GM19099 (cell line): ENCODE measurements around the gene ST6GALNAC3.

ENCODE experiments used
- POLR2A ChIP-seq: IDR thresholded peaks from 3 replicates; pipeline ENCODE4 v1.6.1; 2011; ENCODE audit warnings: low read depth; ENCODE audit not compliant: insufficient read length; ENCODE audit errors: extremely low read depth

Gene ST6GALNAC3

GRCh38 chr1:76580206-76580605 lies 505.7 kb downstream of the ST6GALNAC3 start:
- no peak for TF ChIP-seq POLR2A

- no peak for TF ChIP-seq POLR2A
These were observed 507.2 kb downstream of the ST6GALNAC3 start for GRCh38 chr1:76581712-76582111.

DNA sequence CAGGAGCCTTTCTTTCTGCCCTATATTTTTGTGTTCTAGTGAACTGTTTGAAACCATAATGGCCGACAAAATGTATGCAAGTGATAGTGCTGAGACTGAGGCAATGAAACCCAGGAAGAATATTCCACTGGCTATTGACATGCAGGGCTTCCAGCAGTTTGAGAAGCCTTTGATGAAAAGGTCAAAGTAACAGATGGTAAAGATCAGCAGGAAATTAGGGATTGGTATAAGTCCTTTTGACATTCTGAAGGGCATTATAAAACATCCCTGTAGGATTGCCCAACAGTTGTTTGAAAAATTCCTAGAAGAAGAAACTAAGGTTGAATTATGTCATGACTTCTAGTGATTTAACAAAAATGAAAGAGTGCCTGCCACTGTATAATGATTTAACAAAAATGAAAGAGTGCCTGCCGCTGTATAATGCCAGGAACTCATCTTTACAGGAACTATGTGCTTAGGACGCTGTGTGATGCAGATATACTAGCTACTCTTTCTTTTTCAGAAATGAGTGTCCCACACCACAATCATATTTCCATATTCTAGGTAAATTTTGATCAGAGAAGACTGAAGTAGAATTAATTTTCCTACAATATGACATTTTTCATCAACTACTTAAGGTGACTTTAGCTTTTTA lies 508.8 kb downstream of the ST6GALNAC3 start:
- no peak for TF ChIP-seq POLR2A

GRCh38 chr1:76583875-76584477 lies 509.4 kb downstream of the ST6GALNAC3 start:
- no peak for TF ChIP-seq POLR2A

- no peak for TF ChIP-seq POLR2A
These were observed 511.6 kb downstream of the ST6GALNAC3 start for GRCh38 chr1:76585980-76586674.

DNA sequence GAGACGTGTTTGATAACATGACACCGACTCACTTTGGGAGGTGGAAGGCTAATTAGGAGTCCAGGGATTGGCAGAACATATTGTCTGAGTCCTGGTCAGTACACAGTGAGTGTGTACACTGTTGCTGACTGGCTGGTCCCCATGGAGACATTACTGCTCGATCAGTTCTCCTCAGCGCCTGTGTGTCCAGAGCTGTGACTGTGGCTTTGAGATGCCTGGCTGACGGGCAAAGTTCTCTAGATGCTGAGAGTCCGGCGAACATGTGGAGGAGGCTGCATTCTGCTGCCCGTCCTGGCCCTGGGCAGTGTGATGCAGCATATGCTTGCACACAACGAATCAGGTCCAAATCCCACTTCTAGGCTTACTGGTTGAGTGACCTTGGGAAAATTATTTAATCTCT lies 512.7 kb downstream of the ST6GALNAC3 start:
- TF ChIP-seq POLR2A, result no peak

GRCh38 chr1:76591461-76591860 lies 516.9 kb downstream of the ST6GALNAC3 start:
- TF ChIP-seq POLR2A, result no peak

GRCh38 chr1:76591963-76592362 lies 517.4 kb downstream of the ST6GALNAC3 start:
- TF ChIP-seq POLR2A, result no peak

- no peak for TF ChIP-seq POLR2A
These were observed 518.6 kb downstream of the ST6GALNAC3 start for GRCh38 chr1:76593141-76593540.

DNA sequence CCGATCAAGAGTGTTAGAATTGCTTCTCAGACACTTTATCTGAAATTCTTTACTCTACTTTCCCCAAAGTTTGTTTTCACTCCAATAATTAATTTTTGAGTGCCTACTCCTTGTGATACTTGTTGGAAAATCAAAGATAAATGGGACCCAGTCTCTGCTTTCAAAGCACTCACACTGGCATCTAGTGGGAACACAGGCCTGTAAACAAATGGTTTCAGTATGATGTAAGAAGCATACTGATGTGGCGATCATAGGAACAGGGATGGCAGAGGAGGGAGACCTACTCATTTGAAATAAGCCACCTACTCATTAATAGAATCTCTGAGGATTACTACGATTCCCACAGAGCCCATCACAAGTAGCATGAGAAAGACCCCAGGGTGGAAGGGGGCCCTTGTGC lies 519.1 kb downstream of the ST6GALNAC3 start:
- no peak for TF ChIP-seq POLR2A

GRCh38 chr1:76595024-76595423 lies 520.5 kb downstream of the ST6GALNAC3 start:
- no peak for TF ChIP-seq POLR2A

GRCh38 chr1:76601465-76601864 lies 526.9 kb downstream of the ST6GALNAC3 start:
- no peak for TF ChIP-seq POLR2A

DNA sequence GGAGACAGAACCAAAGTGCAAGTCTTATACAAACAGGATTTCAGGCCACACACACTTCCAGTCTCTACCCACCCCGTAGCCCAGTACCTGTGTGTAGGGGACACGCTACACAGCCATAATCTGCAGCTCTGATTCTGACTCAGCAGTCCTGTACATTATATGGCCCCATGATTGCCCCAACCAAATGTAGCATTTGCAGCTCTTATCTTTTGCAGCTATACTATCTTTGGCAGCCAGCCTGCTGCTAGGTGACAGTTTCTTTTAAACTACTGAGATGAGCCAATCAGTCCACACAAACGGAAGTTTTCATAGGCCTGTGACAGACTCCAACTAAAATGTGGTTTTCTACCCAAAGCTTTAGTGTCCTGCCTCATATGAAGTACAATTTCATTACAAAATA lies 533.2 kb downstream of the ST6GALNAC3 start:
- TF ChIP-seq POLR2A, result no peak

DNA sequence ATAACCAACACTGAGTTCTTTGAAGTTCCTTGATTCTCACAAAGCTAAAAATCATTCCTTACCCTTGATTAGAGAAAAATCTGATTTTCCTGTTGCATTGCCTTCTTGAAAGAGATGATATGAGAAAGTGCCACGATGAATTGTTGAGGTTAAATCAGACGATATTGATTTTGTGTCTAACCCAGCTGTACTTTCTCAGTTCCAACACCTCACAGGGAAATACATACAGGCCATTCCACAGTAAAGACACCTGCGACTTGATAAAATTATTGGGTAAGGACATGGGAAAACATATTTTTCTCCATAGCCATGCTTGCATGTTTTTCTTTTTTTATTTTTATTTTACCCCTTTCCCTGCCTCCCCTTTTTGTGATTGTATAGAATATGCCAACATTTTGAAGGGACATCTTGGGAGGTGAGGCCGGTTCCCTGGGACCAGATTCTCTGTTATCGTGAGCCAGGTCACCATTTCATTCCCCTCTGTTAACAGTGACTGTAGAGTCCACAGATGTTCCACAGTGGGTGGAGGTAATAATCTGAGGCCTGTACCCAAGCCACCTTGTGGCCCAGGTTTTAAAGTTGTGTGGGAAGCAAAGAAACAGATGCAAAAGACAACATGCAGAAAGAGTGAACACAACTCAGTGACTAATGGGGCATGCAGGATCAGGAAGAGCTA lies 537.4 kb downstream of the ST6GALNAC3 start:
- TF ChIP-seq POLR2A, result no peak

DNA sequence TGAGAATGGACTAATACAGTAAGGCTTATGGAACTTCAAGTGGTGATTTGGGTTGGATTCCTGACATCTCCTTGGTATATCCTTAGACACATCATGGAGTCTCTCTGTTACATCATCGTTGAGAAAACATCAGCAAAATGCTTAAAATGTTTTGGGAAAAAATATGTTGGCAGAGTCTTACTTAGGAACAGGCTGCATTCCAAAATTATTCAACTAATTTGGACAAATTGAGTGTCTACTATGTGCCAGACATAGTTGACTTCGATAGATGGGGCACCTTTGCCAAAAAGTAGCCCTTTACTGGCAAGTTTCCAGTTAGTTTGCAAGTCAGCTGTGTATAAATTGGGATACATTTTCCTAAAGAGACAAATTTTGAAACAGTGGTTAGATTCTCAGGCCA lies 539.3 kb downstream of the ST6GALNAC3 start:
- no peak for TF ChIP-seq POLR2A
